B cell (primary cell): ENCODE data around the gene COL19A1. TPM values are rescaled to one million over a fixed set of nuclear protein-coding genes. Genes with fewer than 3 reads are reported as not detected.
"Not testable (repeated sequence)": the region's sequence is repeated elsewhere in the genome, so short reads cannot be mapped to it uniquely, and the experiment has no call there.

Experiments used
- ATAC-seq: fragments of 200-7000 bp; cut with Tn5 transposase; one replicate; pipeline ENCODE4 v1.10.0; 2021; ENCODE audit warnings: low read depth, mild to moderate bottlenecking, moderate number of reproducible peaks, moderate library complexity
- CTCF ChIA-PET: fragments of 350-600 bp; sonication (Branson Sonifier 250); formaldehyde crosslinking; loops from one replicate; lab custom pipeline; 2021; ENCODE audit warnings: antibody characterized with exemption, inconsistent platforms; lab: Charles Lee
- POLR2A ChIA-PET: fragments of 350-600 bp; sonication (Branson Sonifier 250); formaldehyde crosslinking; loops from one replicate; lab custom pipeline; 2021; ENCODE audit warnings: antibody characterized with exemption; lab: Charles Lee
- DNase-seq: peaks from one replicate; pipeline ENCODE4 v3.0.0; 2013
- H2AFZ ChIP-seq: 2 replicates; pipeline ENCODE4 v1.6.1; 2012; ENCODE audit warnings: mild to moderate bottlenecking, low read depth, low read length; ENCODE audit not compliant: insufficient read depth, poor library complexity, severe bottlenecking
- H3K27ac ChIP-seq, 2 donors: 1 replicate in 1 of 2; 2 replicates in 1 of 2; pipeline ENCODE4 v1.5.1; 2012 to 2013; ENCODE audit warnings: low read length in 2 of 2, mild to moderate bottlenecking in 2 of 2, moderate library complexity in 1 of 2
- H3K27me3 ChIP-seq, 4 experiments: fragments of 200-600 bp in 1 of 4; sonication (generic) in 1 of 4; replicated peaks in 1 of 4; 1 replicate in 2 of 4; 2 replicates in 2 of 4; pipeline versions ENCODE4 v1.6.1 to v1.7.0; 2013 to 2016; ENCODE audit warnings: low read length in 3 of 4, mild to moderate bottlenecking in 2 of 4, mixed read lengths in 1 of 4, moderate library complexity in 1 of 4; ENCODE audit not compliant: insufficient read depth in 4 of 4, control insufficient read depth in 3 of 4; ENCODE audit errors: control extremely low read depth in 1 of 4
- H3K36me3 ChIP-seq, 2 experiments: replicated peaks in 1 of 2; 1 replicate in 1 of 2; 2 replicates in 1 of 2; pipeline versions ENCODE4 v1.6.1 to v1.7.1; 2013; ENCODE audit warnings: low read length in 1 of 2; ENCODE audit not compliant: insufficient read depth in 2 of 2, control insufficient read depth in 1 of 2; ENCODE audit errors: control extremely low read depth in 1 of 2, extremely low read depth in 1 of 2
- H3K4me1 ChIP-seq, 2 donors: fragments of 200-600 bp in 1 of 2; sonication (generic) in 1 of 2; 1 replicate in 1 of 2; 2 replicates in 1 of 2; pipeline versions ENCODE4 v1.5.1 to v1.6.1; 2013 to 2017; ENCODE audit warnings: low read length in 2 of 2; ENCODE audit not compliant: control insufficient read depth in 2 of 2, insufficient read depth in 2 of 2
- H3K4me2 ChIP-seq: replicated peaks from 2 replicates; pipeline ENCODE3; 2012; ENCODE audit warnings: mild to moderate bottlenecking, low read depth, low read length; ENCODE audit not compliant: poor library complexity, severe bottlenecking
- H3K4me3 ChIP-seq, 5 experiments: fragments of 200-600 bp in 1 of 5; sonication (generic) in 1 of 5; 1 replicate in 3 of 5; 2 replicates in 2 of 5; pipeline versions ENCODE4 v1.5.1 to v1.7.0; 2011 to 2016; ENCODE audit warnings: low read length in 4 of 5, mild to moderate bottlenecking in 4 of 5, low read depth in 2 of 5, control low read depth in 1 of 5, moderate library complexity in 1 of 5; ENCODE audit not compliant: insufficient read depth in 1 of 5; ENCODE audit errors: control extremely low read depth in 1 of 5, extremely low read depth in 1 of 5
- H3K79me2 ChIP-seq: fragments of 200-600 bp; sonication (generic); one replicate; pipeline ENCODE4 v1.6.0; 2016; ENCODE audit warnings: low read length; ENCODE audit not compliant: control insufficient read depth, insufficient read depth
- H3K9ac ChIP-seq: fragments of 200-600 bp; sonication (generic); 2 replicates; pipeline ENCODE4 v1.6.1; 2017; ENCODE audit warnings: mild to moderate bottlenecking, low read length, moderate library complexity
- H3K9me3 ChIP-seq, 3 donors: one replicate each; pipeline versions ENCODE4 v1.6.1 to v1.7.1; 2013; ENCODE audit warnings: low read length in 2 of 3; ENCODE audit not compliant: control insufficient read depth in 2 of 3, insufficient read depth in 1 of 3; ENCODE audit errors: control extremely low read depth in 1 of 3
- H4K20me1 ChIP-seq: 2 replicates; pipeline ENCODE4 v1.6.0; 2012; ENCODE audit warnings: mild to moderate bottlenecking, low read length; ENCODE audit not compliant: insufficient read depth, control insufficient read depth, poor library complexity, severe bottlenecking
- H3K27ac Mint-ChIP-seq: one replicate; pipeline ENCODE4 v1.8.0; 2021; ENCODE audit warnings: mixed read lengths
- H3K27me3 Mint-ChIP-seq: one replicate; pipeline ENCODE4 v1.8.0; 2021; ENCODE audit warnings: mixed read lengths
- H3K4me1 Mint-ChIP-seq: one replicate; pipeline ENCODE4 v1.8.0; 2021; ENCODE audit warnings: mixed read lengths
- H3K4me3 Mint-ChIP-seq: one replicate; pipeline ENCODE4 v1.8.0; 2021; ENCODE audit warnings: mixed read lengths
- H3K9me3 Mint-ChIP-seq: one replicate; pipeline ENCODE4 v1.8.0; 2022; ENCODE audit warnings: mixed read lengths; ENCODE audit not compliant: insufficient read depth
- EZH2 ChIP-seq: IDR thresholded peaks from 2 replicates; pipeline ENCODE4 v1.6.1; 2012; ENCODE audit warnings: borderline replicate concordance, low read depth, mild to moderate bottlenecking, moderate library complexity, low read length; ENCODE audit not compliant: insufficient read depth, poor library complexity, severe bottlenecking
- WGBS: methylation state at CpG from one replicate; pipeline ENCODE4 v1.1.5; 2013; ENCODE audit warnings: missing lambda C conversion rate; ENCODE audit not compliant: insufficient coverage; 5-methylcytosine and 5-hydroxymethylcytosine counted together
- intact Hi-C: fragments of 100-400 bp; cut with micrococcal nuclease; formaldehyde crosslinking; loops from one replicate; pipeline ENCODE4 v1.10.0; 2022
- polyA plus RNA-seq: library from polyadenylated mRNA; depleted of rRNA; stranded (reverse); fragments of >200 nt; gene quantifications from 2 replicates; pipeline ENCODE4 v1.2.3, GENCODE V29; 2012
- total RNA-seq, 2 donors: library from RNA; stranded (reverse); fragments of 120-200 nt in 1 of 2; gene quantifications; 1 replicate in 1 of 2; 2 replicates in 1 of 2; pipeline versions ENCODE4 v1.2.3 to v1.2.4, GENCODE V29; 2013 to 2022
- TF ChIP-seq, protein P1 (sequence below): fragments of 200-600 bp; IDR thresholded peaks from one replicate; pipeline ENCODE4 v1.8.0; 2022; ENCODE audit warnings: antibody characterized with exemption, mild to moderate bottlenecking

Gene COL19A1
- total and polyA plus RNA-seq, 2 donors (not counting 1 experiment from before 2014, with no cell fraction given) = 14.6 to 61.4 TPM

GRCh38 chr6:70008189-70008588 is 141.8 kb downstream of the COL19A1 start:
- H3K4me2 ChIP-seq = no peak overlapping the region
- ChIA-PET CTCF (interaction anchor here (1.0 kb wide), 1 partner anchor 9 kb away, joined by 3 read pairs; no protein-coding TSS in a partner anchor), POLR2A (no interaction called here)
- H3K9ac ChIP-seq = no peak overlapping the region
- DNase-seq (no peak), ATAC-seq (no peak)
- peaks cover 12 to 19% (median 12%) of the 10 kb centered on the region in 3 donors for H3K9me3 ChIP-seq
- H3K79me2 ChIP-seq = no peaks in the 10 kb centered on the region
- no peaks in the 10 kb centered on the region for H3K27me3 Mint-ChIP-seq
- H3K9me3 Mint-ChIP-seq = peaks cover 7% of the 10 kb centered on the region
- no peak overlapping the region for H3K27ac ChIP-seq
- no peak for TF ChIP-seq EZH2
- TF ChIP-seq, protein P1, sequence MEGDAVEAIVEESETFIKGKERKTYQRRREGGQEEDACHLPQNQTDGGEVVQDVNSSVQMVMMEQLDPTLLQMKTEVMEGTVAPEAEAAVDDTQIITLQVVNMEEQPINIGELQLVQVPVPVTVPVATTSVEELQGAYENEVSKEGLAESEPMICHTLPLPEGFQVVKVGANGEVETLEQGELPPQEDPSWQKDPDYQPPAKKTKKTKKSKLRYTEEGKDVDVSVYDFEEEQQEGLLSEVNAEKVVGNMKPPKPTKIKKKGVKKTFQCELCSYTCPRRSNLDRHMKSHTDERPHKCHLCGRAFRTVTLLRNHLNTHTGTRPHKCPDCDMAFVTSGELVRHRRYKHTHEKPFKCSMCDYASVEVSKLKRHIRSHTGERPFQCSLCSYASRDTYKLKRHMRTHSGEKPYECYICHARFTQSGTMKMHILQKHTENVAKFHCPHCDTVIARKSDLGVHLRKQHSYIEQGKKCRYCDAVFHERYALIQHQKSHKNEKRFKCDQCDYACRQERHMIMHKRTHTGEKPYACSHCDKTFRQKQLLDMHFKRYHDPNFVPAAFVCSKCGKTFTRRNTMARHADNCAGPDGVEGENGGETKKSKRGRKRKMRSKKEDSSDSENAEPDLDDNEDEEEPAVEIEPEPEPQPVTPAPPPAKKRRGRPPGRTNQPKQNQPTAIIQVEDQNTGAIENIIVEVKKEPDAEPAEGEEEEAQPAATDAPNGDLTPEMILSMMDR = no peak
- H3K27me3 ChIP-seq = no peaks in the 10 kb centered on the region
- no peaks in the 10 kb centered on the region for H4K20me1 ChIP-seq
- H3K27ac Mint-ChIP-seq = no peak overlapping the region
- H2AFZ ChIP-seq = no peak overlapping the region
- no peak overlapping the region for H3K4me3 Mint-ChIP-seq
- no peaks in the 10 kb centered on the region for H3K4me1 ChIP-seq
- H3K4me1 Mint-ChIP-seq = no peaks in the 10 kb centered on the region
- no peak overlapping the region for H3K4me3 ChIP-seq
- intact Hi-C loops = no loop called here
- H3K36me3 ChIP-seq = peaks cover 0 to 9% of the 10 kb centered on the region in 2 experiments

- H3K27me3 Mint-ChIP-seq, H3K4me1 ChIP-seq, H3K9me3 Mint-ChIP-seq, H3K27ac ChIP-seq, H4K20me1 ChIP-seq, CTCF ChIA-PET, H3K4me1 Mint-ChIP-seq, H3K4me3 ChIP-seq, H3K4me3 Mint-ChIP-seq, POLR2A ChIA-PET, H3K79me2 ChIP-seq, intact Hi-C loops, H3K4me2 ChIP-seq, DNase-seq, H3K9ac ChIP-seq, H3K36me3 ChIP-seq, H2AFZ ChIP-seq, H3K27ac Mint-ChIP-seq, ATAC-seq, H3K27me3 ChIP-seq: not testable (repeated sequence)
- 97% methylated on average over 11 of the region's 28 CpGs for WGBS
- peaks cover 12 to 15% (median 12%) of the 10 kb centered on the region in 3 donors for H3K9me3 ChIP-seq
Measured at GRCh38 chr6:70010339-70010738, 144.0 kb downstream of the COL19A1 start.

- H2AFZ ChIP-seq, H3K27ac ChIP-seq, H3K4me1 ChIP-seq, ATAC-seq, CTCF ChIA-PET, DNase-seq, intact Hi-C loops, H3K9me3 Mint-ChIP-seq, H3K9me3 ChIP-seq, H3K4me1 Mint-ChIP-seq, H3K4me2 ChIP-seq, H3K9ac ChIP-seq, H3K27ac Mint-ChIP-seq, POLR2A ChIA-PET, H3K4me3 ChIP-seq, H4K20me1 ChIP-seq, H3K27me3 ChIP-seq, H3K4me3 Mint-ChIP-seq, H3K27me3 Mint-ChIP-seq, H3K79me2 ChIP-seq: not testable (repeated sequence)
- H3K36me3 ChIP-seq = peaks cover 2 to 21% of the 10 kb centered on the region in 2 experiments
- WGBS = 98% methylated on average over 6 of the region's 10 CpGs
Measured at GRCh38 chr6:70023201-70023600, 156.8 kb downstream of the COL19A1 start.
